ENCODE data around the gene CRYM.
"Not testable (repeated sequence)": the region's sequence is repeated elsewhere in the genome, so short reads cannot be mapped to it uniquely, and the experiment has no call there.

The CRYM gene

GRCh38 chr16:21302898-21303528 lies 24.9 kb upstream of the CRYM start:
- Histone ChIP-seq H3K36me3 (ENCODE audit: control insufficient read depth in 1 of 2, insufficient read depth in 2 of 2, low read length in 2 of 2) (no peaks in the 10 kb centered on the region), H3K4me3 (ENCODE audit: low read depth in 1 of 2, low read length in 2 of 2) (no peak overlapping the region), H3K27ac (ENCODE audit: low read depth, low read length) (no peak overlapping the region), H3K9ac (ENCODE audit: low read depth in 1 of 2, low read length in 2 of 2) (no peak overlapping the region), H3K27me3 (ENCODE audit: control insufficient read depth in 1 of 2, insufficient read depth in 2 of 2, low read length in 2 of 2) (no peaks in the 10 kb centered on the region), H3K9me3 (ENCODE audit: control insufficient read depth in 1 of 2, low read length in 2 of 2) (no peaks in the 10 kb centered on the region), H3K4me1 (ENCODE audit: control insufficient read depth in 1 of 2, insufficient read depth in 2 of 2, low read length in 2 of 2) (peaks cover 9 to 11% of the 10 kb centered on the region in 2 donors)

- Histone ChIP-seq H3K27me3 (ENCODE audit: control insufficient read depth in 1 of 2, insufficient read depth in 2 of 2, low read length in 2 of 2) (no peaks in the 10 kb centered on the region), H3K36me3 (ENCODE audit: control insufficient read depth in 1 of 2, insufficient read depth in 2 of 2, low read length in 2 of 2) (no peaks in the 10 kb centered on the region), H3K4me1 (ENCODE audit: control insufficient read depth in 1 of 2, insufficient read depth in 2 of 2, low read length in 2 of 2) (peaks cover 9 to 11% of the 10 kb centered on the region in 2 donors), H3K27ac (ENCODE audit: low read depth, low read length) (no peak overlapping the region), H3K9me3 (ENCODE audit: control insufficient read depth in 1 of 2, low read length in 2 of 2) (no peaks in the 10 kb centered on the region), H3K9ac (ENCODE audit: low read depth in 1 of 2, low read length in 2 of 2) (no peak overlapping the region), H3K4me3 (ENCODE audit: low read depth in 1 of 2, low read length in 2 of 2) (peak overlapping the region; percentile 87 to 89)
Observed at GRCh38 chr16:21302454-21302853, 24.4 kb upstream of the CRYM start.

- H3K9ac ChIP-seq (ENCODE audit: low read depth in 1 of 2, low read length in 2 of 2): peak overlapping the region; percentile 27 to 66
Observed at GRCh38 chr16:21301895-21302291, 23.8 kb upstream of the CRYM start.

GRCh38 chr16:21301168-21301894 lies 23.2 kb upstream of the CRYM start:
- no peaks in the 10 kb centered on the region for H3K27me3 ChIP-seq (ENCODE audit: control insufficient read depth in 1 of 2, insufficient read depth in 2 of 2, low read length in 2 of 2)
- peak overlapping the region; percentile 87 to 89 for H3K4me3 ChIP-seq (ENCODE audit: low read depth in 1 of 2, low read length in 2 of 2)
- H3K9me3 ChIP-seq (ENCODE audit: control insufficient read depth in 1 of 2, low read length in 2 of 2): no peaks in the 10 kb centered on the region
- peak overlapping the region; percentile 43 for H3K27ac ChIP-seq (ENCODE audit: low read depth, low read length)
- peak overlapping the region; percentile 27 to 66 for H3K9ac ChIP-seq (ENCODE audit: low read depth in 1 of 2, low read length in 2 of 2)
- H3K4me1 ChIP-seq (ENCODE audit: control insufficient read depth in 1 of 2, insufficient read depth in 2 of 2, low read length in 2 of 2): peaks cover 9 to 11% of the 10 kb centered on the region in 2 donors
- H3K36me3 ChIP-seq (ENCODE audit: control insufficient read depth in 1 of 2, insufficient read depth in 2 of 2, low read length in 2 of 2): no peaks in the 10 kb centered on the region

More at GRCh38 chr16:21301895-21302291, 23.8 kb upstream of the CRYM start:
- H3K4me3 ChIP-seq (ENCODE audit: low read depth in 1 of 2, low read length in 2 of 2): peak overlapping the region; percentile 87 to 89
- no peaks in the 10 kb centered on the region for H3K9me3 ChIP-seq (ENCODE audit: control insufficient read depth in 1 of 2, low read length in 2 of 2)
- H3K27me3 ChIP-seq (ENCODE audit: control insufficient read depth in 1 of 2, insufficient read depth in 2 of 2, low read length in 2 of 2): no peaks in the 10 kb centered on the region
- H3K27ac ChIP-seq (ENCODE audit: low read depth, low read length): no peak overlapping the region
- H3K36me3 ChIP-seq (ENCODE audit: control insufficient read depth in 1 of 2, insufficient read depth in 2 of 2, low read length in 2 of 2): no peaks in the 10 kb centered on the region
- H3K4me1 ChIP-seq (ENCODE audit: control insufficient read depth in 1 of 2, insufficient read depth in 2 of 2, low read length in 2 of 2): peaks cover 9 to 11% of the 10 kb centered on the region in 2 donors

GRCh38 chr16:21300309-21301167 lies 22.4 kb upstream of the CRYM start:
- Histone ChIP-seq H3K27ac (ENCODE audit: low read depth, low read length) (peak overlapping the region; percentile 43), H3K4me3 (ENCODE audit: low read depth in 1 of 2, low read length in 2 of 2) (peak overlapping the region; percentile 87 to 89), H3K9me3 (ENCODE audit: control insufficient read depth in 1 of 2, low read length in 2 of 2) (no peaks in the 10 kb centered on the region), H3K4me1 (ENCODE audit: control insufficient read depth in 1 of 2, insufficient read depth in 2 of 2, low read length in 2 of 2) (peaks cover 9 to 11% of the 10 kb centered on the region in 2 donors), H3K9ac (ENCODE audit: low read depth in 1 of 2, low read length in 2 of 2) (peak overlapping the region; percentile 27 to 66), H3K27me3 (ENCODE audit: control insufficient read depth in 1 of 2, insufficient read depth in 2 of 2, low read length in 2 of 2) (no peaks in the 10 kb centered on the region), H3K36me3 (ENCODE audit: control insufficient read depth in 1 of 2, insufficient read depth in 2 of 2, low read length in 2 of 2) (no peaks in the 10 kb centered on the region)

- not testable (repeated sequence) for H3K9ac ChIP-seq (ENCODE audit: low read depth in 1 of 2, low read length in 2 of 2); H3K27ac ChIP-seq (ENCODE audit: low read depth, low read length); H3K36me3 ChIP-seq (ENCODE audit: control insufficient read depth in 1 of 2, insufficient read depth in 2 of 2, low read length in 2 of 2); H3K9me3 ChIP-seq (ENCODE audit: control insufficient read depth in 1 of 2, low read length in 2 of 2); H3K4me1 ChIP-seq (ENCODE audit: control insufficient read depth in 1 of 2, insufficient read depth in 2 of 2, low read length in 2 of 2); H3K4me3 ChIP-seq (ENCODE audit: low read depth in 1 of 2, low read length in 2 of 2)
- H3K27me3 ChIP-seq (ENCODE audit: control insufficient read depth in 1 of 2, insufficient read depth in 2 of 2, low read length in 2 of 2): peaks cover 3 to 17% of the 10 kb centered on the region in 2 donors
Observed at GRCh38 chr16:21289789-21290188, 11.7 kb upstream of the CRYM start.

- no peaks in the 10 kb centered on the region for H3K36me3 ChIP-seq (ENCODE audit: control insufficient read depth in 1 of 2, insufficient read depth in 2 of 2, low read length in 2 of 2)
- no peak overlapping the region for H3K9ac ChIP-seq (ENCODE audit: low read depth in 1 of 2, low read length in 2 of 2)
- peaks cover 15% of the 10 kb centered on the region in 2 donors for H3K27me3 ChIP-seq (ENCODE audit: control insufficient read depth in 1 of 2, insufficient read depth in 2 of 2, low read length in 2 of 2)
- no peak overlapping the region for H3K4me3 ChIP-seq (ENCODE audit: low read depth in 1 of 2, low read length in 2 of 2)
- H3K4me1 ChIP-seq (ENCODE audit: control insufficient read depth in 1 of 2, insufficient read depth in 2 of 2, low read length in 2 of 2): no peaks in the 10 kb centered on the region
- no peak overlapping the region for H3K27ac ChIP-seq (ENCODE audit: low read depth, low read length)
- H3K9me3 ChIP-seq (ENCODE audit: control insufficient read depth in 1 of 2, low read length in 2 of 2): peaks cover 0 to 3% of the 10 kb centered on the region in 2 donors
Observed at GRCh38 chr16:21285314-21285713, 7.2 kb upstream of the CRYM start.

GRCh38 chr16:21284414-21284813 lies 6.3 kb upstream of the CRYM start:
- no peak overlapping the region for H3K27ac ChIP-seq (ENCODE audit: low read depth, low read length)
- no peaks in the 10 kb centered on the region for H3K9me3 ChIP-seq (ENCODE audit: control insufficient read depth in 1 of 2, low read length in 2 of 2)
- no peaks in the 10 kb centered on the region for H3K4me1 ChIP-seq (ENCODE audit: control insufficient read depth in 1 of 2, insufficient read depth in 2 of 2, low read length in 2 of 2)
- peak overlapping the region in 1 of 2 donors; percentile 30 for H3K4me3 ChIP-seq (ENCODE audit: low read depth in 1 of 2, low read length in 2 of 2)
- H3K36me3 ChIP-seq (ENCODE audit: control insufficient read depth in 1 of 2, insufficient read depth in 2 of 2, low read length in 2 of 2): no peaks in the 10 kb centered on the region
- no peak overlapping the region for H3K9ac ChIP-seq (ENCODE audit: low read depth in 1 of 2, low read length in 2 of 2)
- peaks cover 15% of the 10 kb centered on the region in 2 donors for H3K27me3 ChIP-seq (ENCODE audit: control insufficient read depth in 1 of 2, insufficient read depth in 2 of 2, low read length in 2 of 2)

GRCh38 chr16:21283521-21284289 lies 5.6 kb upstream of the CRYM start:
- H3K9me3 ChIP-seq (ENCODE audit: control insufficient read depth in 1 of 2, low read length in 2 of 2): no peaks in the 10 kb centered on the region
- peak overlapping the region; percentile 30 to 46 for H3K4me3 ChIP-seq (ENCODE audit: low read depth in 1 of 2, low read length in 2 of 2)
- no peak overlapping the region for H3K27ac ChIP-seq (ENCODE audit: low read depth, low read length)
- no peaks in the 10 kb centered on the region for H3K36me3 ChIP-seq (ENCODE audit: control insufficient read depth in 1 of 2, insufficient read depth in 2 of 2, low read length in 2 of 2)
- H3K4me1 ChIP-seq (ENCODE audit: control insufficient read depth in 1 of 2, insufficient read depth in 2 of 2, low read length in 2 of 2): no peaks in the 10 kb centered on the region
- no peak overlapping the region for H3K9ac ChIP-seq (ENCODE audit: low read depth in 1 of 2, low read length in 2 of 2)
- H3K27me3 ChIP-seq (ENCODE audit: control insufficient read depth in 1 of 2, insufficient read depth in 2 of 2, low read length in 2 of 2): peaks cover 15% of the 10 kb centered on the region in 2 donors
